PC-9 (cell line): ENCODE results near the gene FAT1. TPM values are rescaled to one million over a fixed set of nuclear protein-coding genes. Genes with fewer than 3 reads are reported as not detected.

Experiments used
- BruUV-seq: library from RNA; stranded (reverse); fragments of 400-500 nt; replicated peaks from 2 replicates; lab custom pipeline; 2021; lab: Mats Ljungman, UMichigan
- CTCF ChIA-PET: fragments of 300-600 bp; sonication (Branson Sonifier 250); formaldehyde crosslinking; loops from one replicate; lab custom pipeline; 2022; ENCODE audit warnings: antibody characterized with exemption; lab: Charles Lee
- POLR2A ChIA-PET: fragments of 300-600 bp; sonication (Branson Sonifier 250); formaldehyde crosslinking; loops from one replicate; lab custom pipeline; 2022; ENCODE audit warnings: antibody characterized with exemption; ENCODE audit not compliant: unreplicated experiment; lab: Charles Lee
- DNase-seq, 2 experiments: peaks; one replicate each; pipeline versions ENCODE4 v3.0.0 to v3.0.0-alpha.2; 2015 to 2022; ENCODE audit warnings: mixed read lengths in 1 of 2
- H2AFZ ChIP-seq: fragments of 200-600 bp; sonication (generic); 2 replicates; pipeline ENCODE4 v1.8.1; 2017; ENCODE audit warnings: antibody characterized with exemption
- H3F3A ChIP-seq: fragments of 200-600 bp; sonication (generic); 2 replicates; pipeline ENCODE4 v1.8.1; 2017; ENCODE audit warnings: antibody characterized with exemption, mild to moderate bottlenecking, low read depth; ENCODE audit not compliant: insufficient read depth
- H3K27ac ChIP-seq: fragments of 200-600 bp; sonication (generic); 2 replicates; pipeline ENCODE4 v1.6.1; 2016; ENCODE audit warnings: mixed run types
- H3K27me3 ChIP-seq: fragments of 200-600 bp; sonication (generic); 2 replicates; pipeline ENCODE4 v1.6.1; 2016; ENCODE audit warnings: low read depth, mixed run types; ENCODE audit not compliant: insufficient read depth
- H3K36me3 ChIP-seq: fragments of 200-600 bp; sonication (generic); 2 replicates; pipeline ENCODE4 v1.6.1; 2016; ENCODE audit warnings: low read depth, mixed run types
- H3K4me1 ChIP-seq: fragments of 200-600 bp; sonication (generic); replicated peaks from 2 replicates; pipeline ENCODE4 v1.6.1; 2016; ENCODE audit warnings: mixed run types; ENCODE audit not compliant: insufficient read depth
- H3K4me2 ChIP-seq: fragments of 200-600 bp; sonication (generic); 2 replicates; pipeline ENCODE4 v1.6.1; 2017; ENCODE audit warnings: mixed run types
- H3K4me3 ChIP-seq: fragments of 200-600 bp; sonication (generic); 2 replicates; pipeline ENCODE4 v1.6.1; 2016; ENCODE audit warnings: mixed run types
- H3K79me2 ChIP-seq: fragments of 200-600 bp; sonication (generic); 2 replicates; pipeline ENCODE4 v1.6.1; 2017; ENCODE audit warnings: low read depth, mixed run types
- H3K9me2 ChIP-seq: fragments of 200-600 bp; sonication (generic); 2 replicates; pipeline ENCODE4 v1.8.1; 2017; ENCODE audit warnings: mild to moderate bottlenecking; ENCODE audit not compliant: insufficient read depth
- H3K9me3 ChIP-seq: fragments of 200-600 bp; sonication (generic); 2 replicates; pipeline ENCODE4 v1.8.1; 2016; ENCODE audit warnings: low read depth; ENCODE audit not compliant: insufficient read depth
- H4K20me1 ChIP-seq: fragments of 200-600 bp; sonication (generic); 2 replicates; pipeline ENCODE4 v1.8.1; 2017; ENCODE audit not compliant: insufficient read depth
- EZH2 ChIP-seq: fragments of 200-600 bp; sonication (generic); IDR thresholded peaks from 2 replicates; pipeline ENCODE4 v1.8.0; 2017; ENCODE audit warnings: antibody characterized with exemption, low read depth
- intact Hi-C: fragments of 100-400 bp; cut with micrococcal nuclease; formaldehyde crosslinking; loops from one replicate; pipeline ENCODE4 v1.10.0; 2022; ENCODE audit not compliant: unreplicated experiment
- total RNA-seq: library from RNA; stranded (reverse); gene quantifications from 2 replicates; pipeline ENCODE4 v1.2.3, GENCODE V29; 2021
- TF ChIP-seq, protein P1 (sequence below): fragments of 200-600 bp; sonication (generic); conservative IDR thresholded peaks from 2 replicates; pipeline ENCODE4 v1.6.1; 2017; ENCODE audit warnings: mixed run types, antibody characterized with exemption, mild to moderate bottlenecking, moderate library complexity

The FAT1 gene
- total RNA-seq, 1 experiment from 2014 or later: 73.2 TPM

DNA sequence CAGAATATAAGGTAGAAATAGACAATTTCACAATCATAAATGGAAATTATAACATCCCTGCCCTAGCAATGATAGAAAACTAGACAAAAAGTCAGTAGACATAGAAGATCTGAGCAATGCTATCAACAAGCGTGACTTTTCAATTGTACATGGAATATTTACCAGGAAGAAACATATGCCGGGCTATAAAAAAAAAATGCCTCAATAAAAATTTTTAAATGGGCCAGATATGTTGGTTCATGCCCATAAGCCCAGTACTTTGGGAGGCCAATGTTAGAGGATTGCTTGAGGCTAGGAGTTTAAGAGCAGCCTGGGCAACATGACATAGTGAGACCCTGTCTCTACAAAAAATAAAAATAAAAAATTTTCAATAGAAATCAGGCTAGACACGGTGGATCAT is 163.0 kb downstream of the FAT1 start:
- no peaks in the 10 kb centered on the region for H3F3A ChIP-seq
- H2AFZ ChIP-seq: no peak overlapping the region
- H3K4me2 ChIP-seq: no peak overlapping the region
- no peak overlapping the region for H3K27ac ChIP-seq
- no peak overlapping the region for H3K4me3 ChIP-seq
- H3K9me2 ChIP-seq: no peaks in the 10 kb centered on the region
- H3K4me1 ChIP-seq: no peaks in the 10 kb centered on the region
- DNase-seq: no peak
- ChIA-PET CTCF (no interaction called here), POLR2A (no interaction called here)
- BruUV-seq: no TSS peak
- intact Hi-C loops: no loop called here
- H3K36me3 ChIP-seq: no peaks in the 10 kb centered on the region
- no peaks in the 10 kb centered on the region for H4K20me1 ChIP-seq
- TF ChIP-seq EZH2: no peak
- TF ChIP-seq, protein P1, sequence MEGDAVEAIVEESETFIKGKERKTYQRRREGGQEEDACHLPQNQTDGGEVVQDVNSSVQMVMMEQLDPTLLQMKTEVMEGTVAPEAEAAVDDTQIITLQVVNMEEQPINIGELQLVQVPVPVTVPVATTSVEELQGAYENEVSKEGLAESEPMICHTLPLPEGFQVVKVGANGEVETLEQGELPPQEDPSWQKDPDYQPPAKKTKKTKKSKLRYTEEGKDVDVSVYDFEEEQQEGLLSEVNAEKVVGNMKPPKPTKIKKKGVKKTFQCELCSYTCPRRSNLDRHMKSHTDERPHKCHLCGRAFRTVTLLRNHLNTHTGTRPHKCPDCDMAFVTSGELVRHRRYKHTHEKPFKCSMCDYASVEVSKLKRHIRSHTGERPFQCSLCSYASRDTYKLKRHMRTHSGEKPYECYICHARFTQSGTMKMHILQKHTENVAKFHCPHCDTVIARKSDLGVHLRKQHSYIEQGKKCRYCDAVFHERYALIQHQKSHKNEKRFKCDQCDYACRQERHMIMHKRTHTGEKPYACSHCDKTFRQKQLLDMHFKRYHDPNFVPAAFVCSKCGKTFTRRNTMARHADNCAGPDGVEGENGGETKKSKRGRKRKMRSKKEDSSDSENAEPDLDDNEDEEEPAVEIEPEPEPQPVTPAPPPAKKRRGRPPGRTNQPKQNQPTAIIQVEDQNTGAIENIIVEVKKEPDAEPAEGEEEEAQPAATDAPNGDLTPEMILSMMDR: no peak
- no peaks in the 10 kb centered on the region for H3K27me3 ChIP-seq
- no peaks in the 10 kb centered on the region for H3K9me3 ChIP-seq
- no peaks in the 10 kb centered on the region for H3K79me2 ChIP-seq

DNA sequence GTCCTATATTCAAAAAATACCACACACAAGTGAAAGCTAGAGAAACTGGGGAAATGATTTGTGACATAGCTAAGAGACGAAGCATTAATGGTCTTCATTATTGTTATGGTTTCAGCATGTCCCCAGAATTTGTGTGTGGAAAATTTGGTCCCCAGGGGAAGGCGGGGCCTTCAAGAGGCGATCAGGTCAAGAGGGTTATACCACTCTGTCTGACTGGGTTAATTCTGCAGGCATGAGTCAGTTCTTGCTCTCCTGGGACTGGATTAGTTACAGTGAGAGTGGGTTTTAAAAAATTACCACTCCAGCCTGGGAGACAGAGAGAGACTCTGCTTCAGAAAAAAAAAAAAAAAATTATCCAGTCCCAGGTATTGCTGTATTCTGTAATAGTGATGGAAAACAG is 166.2 kb downstream of the FAT1 start:
- peaks cover 3% of the 10 kb centered on the region; the same call in 1 of the 2 replicates for H3K27me3 ChIP-seq
- H4K20me1 ChIP-seq: no peaks in the 10 kb centered on the region
- no peak overlapping the region for H3K4me2 ChIP-seq
- no peak overlapping the region for H2AFZ ChIP-seq
- TF ChIP-seq, protein P1: no peak
- TF ChIP-seq EZH2: no peak
- H3F3A ChIP-seq: no peaks in the 10 kb centered on the region
- H3K79me2 ChIP-seq: no peaks in the 10 kb centered on the region
- BruUV-seq: no TSS peak
- H3K9me3 ChIP-seq: no peaks in the 10 kb centered on the region
- no peaks in the 10 kb centered on the region for H3K36me3 ChIP-seq
- H3K9me2 ChIP-seq: no peaks in the 10 kb centered on the region
- DNase-seq: no peak
- H3K27ac ChIP-seq: no peak overlapping the region
- ChIA-PET CTCF (no interaction called here), POLR2A (no interaction called here)
- H3K4me1 ChIP-seq: no peaks in the 10 kb centered on the region
- H3K4me3 ChIP-seq: no peak overlapping the region
- intact Hi-C loops: no loop called here

DNA sequence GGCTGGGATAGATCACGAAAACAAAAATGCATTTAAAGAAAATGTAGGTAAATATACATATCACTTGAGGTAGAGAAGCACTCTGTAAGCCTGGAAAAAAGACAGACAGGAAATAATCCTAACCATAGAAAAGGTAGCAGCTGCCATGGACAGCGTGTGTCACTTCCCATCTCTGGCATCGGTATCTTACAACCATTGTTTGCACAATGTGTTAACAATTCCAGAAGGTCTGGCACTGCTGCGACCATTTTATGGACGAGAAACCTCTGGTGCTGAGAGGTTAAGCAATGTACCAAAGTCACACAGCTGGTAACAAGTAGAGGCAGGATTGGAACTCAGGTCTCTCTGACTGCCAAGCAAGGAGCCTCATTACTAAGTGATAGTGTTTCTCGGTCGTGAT is 166.6 kb downstream of the FAT1 start:
- Histone ChIP-seq H3K27ac (no peak overlapping the region), H3K4me2 (no peak overlapping the region), H3K36me3 (no peaks in the 10 kb centered on the region), H3K9me2 (no peaks in the 10 kb centered on the region), H3K27me3 (peaks cover 3% of the 10 kb centered on the region; the same call in 1 of the 2 replicates), H3K79me2 (no peaks in the 10 kb centered on the region), H4K20me1 (no peaks in the 10 kb centered on the region), H3K4me1 (no peaks in the 10 kb centered on the region), H3K9me3 (no peaks in the 10 kb centered on the region), H3K4me3 (no peak overlapping the region), H2AFZ (no peak overlapping the region), H3F3A (no peaks in the 10 kb centered on the region)
- no TSS peak for BruUV-seq
- CTCF ChIA-PET: no interaction called here
- TF ChIP-seq EZH2: no peak
- TF ChIP-seq, protein P1: no peak
- DNase-seq: no peak
- intact Hi-C loops: no loop called here
- POLR2A ChIA-PET: no interaction called here
